Muscle of leg (tissue), 11 donors: Measurements from ENCODE around the gene ZNF143. TPM values are rescaled to one million over a fixed set of nuclear protein-coding genes. Genes with fewer than 3 reads are reported as not detected.

Source experiments
- DNase-seq: peaks from one replicate; pipeline ENCODE4 v3.0.0; 2013
- H3K27ac ChIP-seq: one replicate; pipeline ENCODE4 v1.5.1; 2013; ENCODE audit warnings: mild to moderate bottlenecking, low read length, control low read depth
- H3K27me3 ChIP-seq: one replicate; pipeline ENCODE4 v1.6.1; 2013; ENCODE audit warnings: low read length; ENCODE audit not compliant: control insufficient read depth, insufficient read depth
- H3K36me3 ChIP-seq: one replicate; pipeline ENCODE4 v1.6.1; 2013; ENCODE audit warnings: low read length; ENCODE audit not compliant: control insufficient read depth, insufficient read depth
- H3K4me1 ChIP-seq: one replicate; pipeline ENCODE4 v1.6.1; 2013; ENCODE audit warnings: low read length; ENCODE audit not compliant: control insufficient read depth, insufficient read depth
- H3K4me3 ChIP-seq: one replicate; pipeline ENCODE4 v1.5.1; 2013; ENCODE audit warnings: low read length, control low read depth
- H3K9me3 ChIP-seq: replicated peaks from 2 replicates; pipeline ENCODE4 v1.6.1; 2013; ENCODE audit warnings: low read depth, low read length; ENCODE audit not compliant: control insufficient read depth
- WGBS: methylation state at CpG from one replicate; pipeline ENCODE4 v1.1.5; 2013; ENCODE audit warnings: missing lambda C conversion rate; ENCODE audit not compliant: insufficient coverage; 5-methylcytosine and 5-hydroxymethylcytosine counted together
- polyA plus RNA-seq, 8 donors: library from polyadenylated mRNA; unstranded; fragments of 120-200 nt; gene quantifications; one replicate each; pipeline versions ENCODE4 v1.2.1 to v1.2.3, GENCODE V29; 2013; ENCODE audit warnings: inconsistent platforms in 1 of 8, low replicate concordance in 1 of 8; ENCODE audit not compliant: insufficient read length in 8 of 8, insufficient read depth in 1 of 8
- total RNA-seq: library from RNA; stranded (reverse); fragments of 120-200 nt; gene quantifications from one replicate; pipeline ENCODE4 v1.2.4, GENCODE V29; 2013

Gene ZNF143
- total and polyA plus RNA-seq, 9 donors = 11.1 to 20.9 (median 15.9) TPM

- peak; percentile 38 for DNase-seq
- peaks cover 27% of the 10 kb centered on the region for H3K4me1 ChIP-seq
- WGBS = under 1% methylated on average over 113 of the region's 122 CpGs
Observed at GRCh38 chr11:9573775-9574621, 113.2 kb downstream of the ZNF143 start.

DNA sequence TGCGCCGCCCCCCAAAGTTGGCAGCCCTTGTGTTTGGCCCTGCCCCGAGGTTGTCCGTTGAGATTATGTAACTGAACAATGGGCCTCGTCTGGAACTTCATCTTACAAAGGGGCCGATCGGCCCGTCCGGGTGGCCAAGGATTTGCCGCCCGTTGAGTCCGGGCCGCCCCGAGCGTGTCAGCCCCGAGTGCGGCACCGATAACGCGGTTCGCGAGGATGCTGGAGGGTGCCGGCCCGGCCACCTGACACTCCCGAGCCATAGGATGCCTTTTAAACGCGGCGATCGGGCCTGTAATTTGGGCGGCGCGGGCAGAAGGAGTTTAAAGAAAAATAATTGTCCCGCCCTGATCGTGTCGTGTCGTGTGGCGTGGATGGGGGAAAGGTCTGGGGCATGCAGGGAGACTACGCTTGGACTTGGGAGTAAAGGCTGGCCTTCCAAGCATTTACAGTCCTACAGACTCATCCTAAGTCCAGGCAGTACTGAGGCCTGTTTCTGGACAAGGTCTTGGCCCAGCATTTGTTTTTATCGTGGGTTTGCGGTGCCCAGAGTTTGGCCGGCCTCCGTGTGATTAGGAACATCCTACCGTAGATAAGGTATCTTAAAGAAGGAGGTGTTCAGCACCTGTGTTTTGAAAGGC is 113.9 kb downstream of the ZNF143 start:
- H3K27me3 ChIP-seq = no peaks in the 10 kb centered on the region
- under 1% methylated on average over 37 of the region's 43 CpGs for WGBS
- peaks cover 20% of the 10 kb centered on the region for H3K4me1 ChIP-seq
- H3K27ac ChIP-seq = peak overlapping the region; percentile 96
- H3K4me3 ChIP-seq = peak overlapping the region; percentile 70
- peaks cover 2% of the 10 kb centered on the region for H3K36me3 ChIP-seq
- peak; percentile 65 for DNase-seq
- H3K9me3 ChIP-seq = no peaks in the 10 kb centered on the region

More at GRCh38 chr11:9573775-9574621, 113.2 kb downstream of the ZNF143 start:
- Histone ChIP-seq H3K27me3 (no peaks in the 10 kb centered on the region), H3K36me3 (peaks cover 2% of the 10 kb centered on the region), H3K9me3 (no peaks in the 10 kb centered on the region), H3K4me3 (peak overlapping the region; percentile 70), H3K27ac (peak overlapping the region; percentile 96)

DNA sequence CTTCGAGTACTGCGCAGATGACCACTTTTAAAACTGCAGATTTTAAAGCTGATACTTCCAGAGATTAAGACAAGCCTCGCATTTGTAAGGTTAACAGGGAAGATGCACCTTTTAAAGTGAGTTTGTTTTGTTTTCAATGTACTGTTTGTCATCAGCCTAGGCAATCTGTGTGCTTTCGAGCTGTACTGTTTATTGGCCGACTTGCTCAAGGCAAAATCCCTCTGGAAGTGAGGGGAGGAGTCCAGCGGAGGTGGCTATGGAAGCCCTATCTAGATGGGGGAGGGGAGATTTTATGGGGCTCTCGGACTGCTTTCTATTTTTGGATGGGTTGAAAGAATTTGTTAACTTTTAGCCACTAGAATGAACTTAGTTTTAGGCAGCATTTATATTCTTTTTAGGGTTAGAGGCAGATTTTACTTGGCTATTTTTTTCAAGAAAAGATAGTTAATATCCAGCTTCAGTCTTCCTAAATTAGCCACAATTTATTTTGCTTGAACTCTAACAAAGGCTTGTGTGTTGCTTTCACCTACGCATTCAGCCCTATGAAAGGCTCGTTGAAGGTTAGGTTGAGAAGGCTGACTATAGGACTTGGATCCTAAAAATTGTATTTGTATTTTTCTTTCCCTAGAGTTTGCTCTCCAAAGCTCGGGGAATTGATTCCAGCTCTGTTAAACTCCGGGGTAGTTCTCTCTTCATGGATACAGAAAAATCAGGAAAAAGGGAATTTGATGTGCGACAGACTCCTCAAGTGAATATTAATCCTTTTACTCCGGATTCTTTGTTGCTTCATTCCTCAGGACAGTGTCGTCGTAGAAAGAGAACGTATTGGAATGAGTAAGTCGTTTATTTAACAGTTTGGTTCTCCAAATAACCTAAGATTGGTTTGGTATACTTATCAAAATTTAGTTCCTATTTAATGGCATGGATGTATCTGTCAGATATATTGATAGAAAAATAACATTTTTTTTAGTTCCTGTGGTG is 114.7 kb downstream of the ZNF143 start:
- DNase-seq = peak; percentile 95
- peak overlapping the region; percentile 70 for H3K4me3 ChIP-seq

DNA sequence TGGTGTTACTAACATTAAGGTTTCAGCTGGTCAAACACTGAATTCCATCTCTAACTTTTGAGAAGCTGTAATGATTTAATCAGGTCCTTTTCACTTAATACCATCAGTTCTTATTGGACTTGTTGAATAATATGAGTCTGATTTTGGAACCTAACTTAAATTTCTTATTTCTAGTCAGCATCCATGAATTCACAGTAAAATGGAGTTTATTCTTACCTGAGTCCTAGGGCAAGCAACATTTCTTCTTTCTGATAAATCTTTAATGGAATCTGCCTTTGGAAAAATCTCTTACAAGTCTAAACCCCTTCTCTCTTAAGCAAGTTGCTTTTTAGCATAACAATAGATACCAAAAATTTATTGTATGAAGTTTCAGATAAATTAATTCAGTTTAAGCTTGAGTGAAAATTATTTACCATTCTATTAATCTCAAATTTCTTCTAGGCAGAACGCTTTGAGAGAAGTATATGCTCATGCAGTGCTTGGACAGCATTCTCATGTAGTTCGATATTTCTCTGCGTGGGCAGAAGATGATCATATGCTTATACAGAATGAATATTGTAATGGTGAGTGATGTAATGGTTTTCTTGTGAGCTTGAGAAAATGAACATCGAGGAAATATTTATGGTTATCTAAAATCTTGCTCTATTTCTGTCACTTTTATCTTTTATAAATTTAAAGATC is 116.0 kb downstream of the ZNF143 start:
- Histone ChIP-seq H3K36me3 (peaks cover 12% of the 10 kb centered on the region), H3K27me3 (no peaks in the 10 kb centered on the region), H3K9me3 (no peaks in the 10 kb centered on the region), H3K27ac (peak overlapping the region; percentile 96), H3K4me3 (peak overlapping the region; percentile 70), H3K4me1 (peaks cover 10% of the 10 kb centered on the region)
- WGBS = 40% methylated on average over 1 of the region's 4 CpGs
- DNase-seq = peak; percentile 62

More for the DNA sequence above, 114.7 kb downstream of the ZNF143 start:
- Histone ChIP-seq H3K27ac (peak overlapping the region; percentile 96), H3K27me3 (no peaks in the 10 kb centered on the region), H3K9me3 (no peaks in the 10 kb centered on the region), H3K36me3 (peaks cover 5% of the 10 kb centered on the region), H3K4me1 (peaks cover 13% of the 10 kb centered on the region)
- 4% methylated on average over 4 of the region's 17 CpGs for WGBS

GRCh38 chr11:9577556-9577955 is 116.7 kb downstream of the ZNF143 start:
- H3K4me1 ChIP-seq = peaks cover 5% of the 10 kb centered on the region
- WGBS = 100% methylated on average over 1 of the region's 7 CpGs
- H3K4me3 ChIP-seq = no peak overlapping the region
- no peaks in the 10 kb centered on the region for H3K27me3 ChIP-seq
- H3K27ac ChIP-seq = peak overlapping the region; percentile 45
- DNase-seq = peak; percentile 32
- H3K9me3 ChIP-seq = no peaks in the 10 kb centered on the region
- H3K36me3 ChIP-seq = peaks cover 14% of the 10 kb centered on the region

Other genes starting within 250 kb of the ZNF143 start
- 65.1 TPM for gene DENND5A, start 195.7 kb upstream of the ZNF143 start, total RNA-seq
- gene DENND5A, start 195.7 kb upstream of the ZNF143 start, polyA plus RNA-seq = 10 to 100 TPM; 49.7 to 93.0 (median 73.1) TPM
- 16.7 TPM for gene TMEM41B, start 146.4 kb upstream of the ZNF143 start, total RNA-seq
- gene TMEM41B, start 146.4 kb upstream of the ZNF143 start, polyA plus RNA-seq = 10 to 100 TPM; 10.7 to 16.6 (median 13.2) TPM
- 88.2 TPM for gene IPO7, start 76.4 kb upstream of the ZNF143 start, total RNA-seq
- gene IPO7, start 76.4 kb upstream of the ZNF143 start, polyA plus RNA-seq = 100 to 1,000 TPM in 1 of 8 donors, 10 to 100 TPM in 7; 64.5 to 100 (median 90.3) TPM
- 25.4 TPM for gene WEE1, start 112.7 kb downstream of the ZNF143 start, total RNA-seq
- gene WEE1, start 112.7 kb downstream of the ZNF143 start, polyA plus RNA-seq = 10 to 100 TPM; 31.3 to 50.9 (median 37.1) TPM
- 10.5 TPM for gene SWAP70, start 203.1 kb downstream of the ZNF143 start, total RNA-seq
- 10 to 100 TPM in 7 of 8 donors, 1 to 10 TPM in 1; 9.1 to 18.5 (median 13.1) TPM for gene SWAP70, start 203.1 kb downstream of the ZNF143 start, polyA plus RNA-seq